ENCODE data around the gene SBK3. TPM values are rescaled to one million over a fixed set of nuclear protein-coding genes. Genes with fewer than 3 reads are reported as not detected.

SBK3 gene
- total RNA-seq, 1 experiment from 2014 or later = 1.2 TPM

DNA sequence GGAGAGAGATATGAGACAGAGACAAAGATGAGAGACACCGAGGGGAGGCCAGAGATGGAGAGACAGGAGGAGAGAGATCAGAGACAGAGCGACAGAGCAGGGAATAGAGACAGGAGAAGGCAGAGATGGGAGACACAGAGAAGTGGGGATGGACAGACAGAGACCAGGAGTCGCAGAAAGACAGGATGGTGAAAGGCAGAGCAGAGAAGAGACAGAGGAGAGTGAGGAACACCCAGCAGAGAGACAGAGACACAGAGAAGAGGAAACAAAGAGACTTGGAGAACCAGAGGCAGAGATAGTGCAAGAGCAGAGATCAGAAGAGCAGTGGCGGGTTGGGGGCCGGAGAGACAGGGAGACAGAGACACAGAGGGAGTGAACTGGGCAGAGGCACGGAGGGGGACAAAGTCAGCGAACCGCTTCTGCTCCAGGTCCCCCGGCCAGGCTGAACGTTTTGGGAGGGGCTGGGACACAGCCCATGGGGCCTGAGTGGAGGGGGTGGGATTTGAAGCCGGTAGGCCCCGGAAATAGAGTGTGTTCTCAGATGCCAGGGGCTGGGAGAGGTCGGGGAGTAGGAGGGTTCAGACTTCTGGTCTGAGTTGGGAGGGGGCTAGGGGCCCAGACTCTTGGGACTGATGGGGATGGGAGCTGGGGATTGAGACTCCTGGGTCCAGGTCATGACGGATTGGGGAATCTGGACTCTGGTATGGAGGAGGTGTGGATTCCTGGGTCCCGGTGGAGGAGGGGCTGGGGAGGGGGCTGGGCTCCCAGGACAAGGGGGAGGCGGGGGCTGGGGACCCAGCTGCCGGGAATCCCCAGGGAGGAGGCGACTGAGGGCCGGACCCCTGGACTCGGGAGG is 34.7 kb upstream of the SBK3 start:
- Histone ChIP-seq H4K20me1 (ENCODE audit: insufficient read depth) (no peaks in the 10 kb centered on the region), H3K9ac (ENCODE audit: low read length) (peak overlapping the region; percentile 86), H3K9me3 (ENCODE audit: control insufficient read depth in 1 of 2, insufficient read depth in 1 of 2, low read depth in 1 of 2, low read length in 2 of 2) (no peaks in the 10 kb centered on the region), H3K27ac (ENCODE audit: low read depth, low read length) (peak overlapping the region; percentile 78), H3K79me2 (ENCODE audit: insufficient read depth, low read length) (peaks cover 16% of the 10 kb centered on the region), H3K9me2 (ENCODE audit: insufficient read depth) (no peaks in the 10 kb centered on the region), H2AFZ (ENCODE audit: low read depth, low read length, poor library complexity, severe bottlenecking) (no peak overlapping the region), H3K27me3 (ENCODE audit: insufficient read depth, low read length) (no peaks in the 10 kb centered on the region), H3K4me3 (replicated peaks in 1 of 2; ENCODE audit: low read depth in 1 of 2, low read length in 2 of 2) (peak overlapping the region; percentile 92 to 94), H3K36me3 (ENCODE audit: control insufficient read depth in 1 of 2, insufficient read depth in 2 of 2, low read length in 2 of 2) (no peaks in the 10 kb centered on the region; a peak in 2 of 4 replicates), H3K4me2 (ENCODE audit: low read length) (peak overlapping the region; percentile 84), H3K4me1 (ENCODE audit: control insufficient read depth in 1 of 2, insufficient read depth in 2 of 2, low read length in 2 of 2) (peaks cover 7 to 14% of the 10 kb centered on the region in 2 experiments; a peak in 3 of 4 replicates)
- TF ChIP-seq POLR2AphosphoS5 (IDR thresholded peaks at IDR 0.05; ENCODE audit: low read depth, low read length) = no peak; the same call in 1 of the 2 replicates
- no peak for TF ChIP-seq EZH2 (IDR thresholded peaks at IDR 0.05)
- TF ChIP-seq RAD21 (IDR thresholded peaks at IDR 0.05; ENCODE audit: low read depth) = no peak
- no peak for TF ChIP-seq SP1 (IDR thresholded peaks at IDR 0.05; ENCODE audit: low read depth)
- TF ChIP-seq EZH2phosphoT487 (IDR thresholded peaks at IDR 0.05; ENCODE audit: borderline replicate concordance) = no peak
- no peak for TF ChIP-seq ELF1 (IDR thresholded peaks at IDR 0.05; ENCODE audit: borderline replicate concordance, low read depth)
- ChIA-PET POLR2A (no interaction called here), RAD21 (ENCODE audit: low non-redundant PET in 1 of 2, low total read pairs in 2 of 2, uncharacterized antibody in 2 of 2, unreplicated experiment in 2 of 2) (no interaction called here), CTCF (no interaction called here)
- intact Hi-C loops (cut with micrococcal nuclease) = no loop called here
- peak; percentile 52 for ATAC-seq
- TSS peak; percentile 54 for BruUV-seq (replicated peaks)
- DNase-seq (ENCODE audit: low read depth, low spot score) = no peak

DNA sequence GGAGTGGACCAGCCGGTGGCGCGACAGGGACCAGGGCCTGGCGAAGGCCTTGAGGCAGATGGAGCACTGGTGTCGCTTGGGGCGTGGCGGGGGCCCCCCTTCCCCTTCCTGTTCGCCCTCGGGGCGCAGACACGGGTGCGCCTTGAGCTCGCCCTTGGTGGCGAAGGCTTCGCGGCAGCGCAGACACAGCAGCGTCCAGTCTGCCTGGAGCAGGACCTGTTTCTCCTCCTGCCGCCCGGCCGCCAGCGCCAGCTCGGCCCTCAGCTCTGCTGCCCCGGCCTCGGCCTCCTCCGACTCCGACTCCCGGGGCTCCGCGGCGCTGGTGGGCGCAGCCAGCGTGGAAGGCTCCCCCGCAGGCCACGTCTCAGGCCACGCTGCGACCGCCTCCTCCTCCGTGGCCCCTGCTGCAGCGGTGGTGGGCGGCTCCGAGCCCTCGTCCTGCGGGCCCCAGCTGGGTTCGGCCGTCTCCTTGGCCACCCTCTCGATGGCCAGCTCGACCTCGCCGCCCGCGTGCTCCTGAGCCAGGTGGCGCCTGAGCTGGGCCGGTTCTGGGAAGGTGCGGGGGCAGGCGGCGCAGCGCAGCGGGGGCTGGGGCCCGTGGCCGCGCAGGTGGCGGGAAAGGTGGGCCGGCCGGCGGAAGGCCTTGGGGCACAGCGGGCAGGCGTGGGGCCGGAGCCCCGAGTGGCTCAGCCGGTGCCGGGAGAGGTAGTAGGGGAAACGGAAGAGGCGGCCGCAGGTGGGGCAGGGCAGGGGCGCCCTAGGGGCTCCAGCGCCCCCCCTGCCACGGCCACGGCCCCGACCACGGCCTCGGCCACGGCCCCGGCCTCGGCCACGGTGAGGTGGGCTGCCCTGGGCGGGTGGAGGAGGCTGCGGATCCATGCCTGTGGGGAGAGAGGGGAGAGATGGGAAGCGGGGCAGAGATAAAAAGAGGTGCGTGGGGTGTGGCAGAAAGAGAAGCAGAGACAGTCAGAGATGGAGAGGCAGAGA is 33.7 kb upstream of the SBK3 start:
- POLR2A ChIA-PET = no interaction called here
- H3K4me2 ChIP-seq (ENCODE audit: low read length) = peak overlapping the region; percentile 84
- no peaks in the 10 kb centered on the region; a peak in 2 of 4 replicates for H3K36me3 ChIP-seq (ENCODE audit: control insufficient read depth in 1 of 2, insufficient read depth in 2 of 2, low read length in 2 of 2)
- peaks cover 7 to 14% of the 10 kb centered on the region in 2 experiments; a peak in 3 of 4 replicates for H3K4me1 ChIP-seq (ENCODE audit: control insufficient read depth in 1 of 2, insufficient read depth in 2 of 2, low read length in 2 of 2)
- peak overlapping the region; percentile 78 for H3K27ac ChIP-seq (ENCODE audit: low read depth, low read length)
- peak overlapping the region; percentile 86 for H3K9ac ChIP-seq (ENCODE audit: low read length)
- BruUV-seq (replicated peaks) = no TSS peak
- DNase-seq (ENCODE audit: low read depth, low spot score) (no peak), ATAC-seq (no peak)
- no peaks in the 10 kb centered on the region for H4K20me1 ChIP-seq (ENCODE audit: insufficient read depth)
- no peak overlapping the region for H2AFZ ChIP-seq (ENCODE audit: low read depth, low read length, poor library complexity, severe bottlenecking)
- H3K79me2 ChIP-seq (ENCODE audit: insufficient read depth, low read length) = peaks cover 16% of the 10 kb centered on the region
- H3K9me3 ChIP-seq (ENCODE audit: control insufficient read depth in 1 of 2, insufficient read depth in 1 of 2, low read depth in 1 of 2, low read length in 2 of 2) = no peaks in the 10 kb centered on the region
- H3K4me3 ChIP-seq (replicated peaks in 1 of 2; ENCODE audit: low read depth in 1 of 2, low read length in 2 of 2) = peak overlapping the region; percentile 92 to 94
- intact Hi-C loops (cut with micrococcal nuclease) = no loop called here
- no peaks in the 10 kb centered on the region for H3K9me2 ChIP-seq (ENCODE audit: insufficient read depth)
- no peaks in the 10 kb centered on the region for H3K27me3 ChIP-seq (ENCODE audit: insufficient read depth, low read length)
- RAD21 ChIA-PET (ENCODE audit: low non-redundant PET in 1 of 2, low total read pairs in 2 of 2, uncharacterized antibody in 2 of 2, unreplicated experiment in 2 of 2) = no interaction called here
- CTCF ChIA-PET = no interaction called here
- TF ChIP-seq, protein P1, sequence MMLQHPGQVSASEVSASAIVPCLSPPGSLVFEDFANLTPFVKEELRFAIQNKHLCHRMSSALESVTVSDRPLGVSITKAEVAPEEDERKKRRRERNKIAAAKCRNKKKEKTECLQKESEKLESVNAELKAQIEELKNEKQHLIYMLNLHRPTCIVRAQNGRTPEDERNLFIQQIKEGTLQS (IDR thresholded peaks at IDR 0.05) = no peak
- TF ChIP-seq YY1 (IDR thresholded peaks at IDR 0.05; ENCODE audit: extremely low read depth, insufficient replicate concordance, low read depth, low read length) = no peak

Measured in HCT116 (cell line).